ENCODE data around the gene SLC10A7. TPM values are rescaled to one million over a fixed set of nuclear protein-coding genes. Genes with fewer than 3 reads are reported as not detected.

Gene SLC10A7
- total and polyA plus RNA-seq, 2 donors from 2014 or later, result 1.9 to 15.1 TPM

GRCh38 chr4:146236216-146236615 lies 285.5 kb downstream of the SLC10A7 start:
- Histone ChIP-seq H3K9ac (ENCODE audit: low read length in 3 of 3) (no peak overlapping the region), H3K9me3 (ENCODE audit: control insufficient read depth in 2 of 3, insufficient read depth in 1 of 3, low read length in 3 of 3) (peaks cover 0 to 4% (median 0%) of the 10 kb centered on the region in 3 donors), H3K4me1 (ENCODE audit: control insufficient read depth in 2 of 3, insufficient read depth in 2 of 3, low read depth in 1 of 3, low read length in 3 of 3) (no peaks in the 10 kb centered on the region), H3K27ac (ENCODE audit: low read depth in 2 of 2, low read length in 2 of 2) (no peak overlapping the region), H3K36me3 (ENCODE audit: control insufficient read depth in 2 of 3, insufficient read depth in 3 of 3, low read length in 3 of 3) (no peaks in the 10 kb centered on the region), H3K27me3 (ENCODE audit: control insufficient read depth, insufficient read depth, low read length) (no peaks in the 10 kb centered on the region), H3K4me3 (ENCODE audit: low read length in 3 of 3) (no peak overlapping the region)
- DNase-seq, result no peak
- FAIRE-seq, result no peak
- intact Hi-C loops (cut with DNase I), result no loop called here
- TF ChIP-seq CTCF (IDR thresholded peaks at IDR 0.05; ENCODE audit: borderline replicate concordance, extremely low read depth, insufficient read depth), result no peak

DNA sequence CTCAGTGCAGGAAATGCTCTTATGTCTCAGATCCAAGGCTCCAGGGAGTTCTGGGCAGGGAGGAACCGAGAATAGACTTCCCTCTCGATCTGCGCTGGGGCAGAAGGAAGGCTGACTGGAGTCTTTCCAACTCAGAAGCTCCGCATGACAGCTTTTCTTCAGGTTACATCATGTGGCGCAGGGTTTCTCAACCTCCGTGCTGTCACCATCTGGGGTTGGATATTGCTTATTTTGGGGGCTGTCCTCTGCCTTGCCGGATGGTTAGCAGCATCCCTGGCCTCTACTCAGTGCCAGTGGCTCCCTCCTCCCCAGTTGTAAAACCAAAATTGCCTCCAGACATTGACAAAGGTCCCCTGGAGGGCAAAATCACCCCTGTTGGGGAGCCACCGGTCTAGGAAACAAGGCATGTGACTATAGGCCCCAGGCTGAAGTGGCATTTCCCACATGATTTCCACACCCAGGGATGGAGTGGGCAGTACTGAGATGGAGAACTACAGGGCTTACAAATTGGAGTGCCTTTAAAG lies 286.0 kb downstream of the SLC10A7 start:
- H3K27ac ChIP-seq (ENCODE audit: low read depth in 2 of 2, low read length in 2 of 2), result no peak overlapping the region
- no peaks in the 10 kb centered on the region for H3K4me1 ChIP-seq (ENCODE audit: control insufficient read depth in 2 of 3, insufficient read depth in 2 of 3, low read depth in 1 of 3, low read length in 3 of 3)
- no peak overlapping the region for H3K4me3 ChIP-seq (ENCODE audit: low read length in 3 of 3)
- intact Hi-C loops (cut with DNase I), result no loop called here
- H3K9ac ChIP-seq (ENCODE audit: low read length in 3 of 3), result no peak overlapping the region
- TF ChIP-seq CTCF (IDR thresholded peaks at IDR 0.05; ENCODE audit: borderline replicate concordance, extremely low read depth, insufficient read depth), result no peak
- H3K36me3 ChIP-seq (ENCODE audit: control insufficient read depth in 2 of 3, insufficient read depth in 3 of 3, low read length in 3 of 3), result no peaks in the 10 kb centered on the region
- H3K9me3 ChIP-seq (ENCODE audit: control insufficient read depth in 2 of 3, insufficient read depth in 1 of 3, low read length in 3 of 3), result peaks cover 0 to 4% (median 0%) of the 10 kb centered on the region in 3 donors
- no peaks in the 10 kb centered on the region for H3K27me3 ChIP-seq (ENCODE audit: control insufficient read depth, insufficient read depth, low read length)
- DNase-seq (no peak), FAIRE-seq (no peak)

- H3K9ac ChIP-seq (ENCODE audit: low read length in 3 of 3), result no peak overlapping the region
- no peak overlapping the region for H3K4me3 ChIP-seq (ENCODE audit: low read length in 3 of 3)
- H3K27ac ChIP-seq (ENCODE audit: low read depth in 2 of 2, low read length in 2 of 2), result no peak overlapping the region
- TF ChIP-seq CTCF (IDR thresholded peaks at IDR 0.05; ENCODE audit: borderline replicate concordance, extremely low read depth, insufficient read depth), result no peak
- DNase-seq, result no peak
- FAIRE-seq, result no peak
- intact Hi-C loops (cut with DNase I), result no loop called here
- H3K4me1 ChIP-seq (ENCODE audit: control insufficient read depth in 2 of 3, insufficient read depth in 2 of 3, low read depth in 1 of 3, low read length in 3 of 3), result no peaks in the 10 kb centered on the region
- peaks cover 0 to 4% (median 0%) of the 10 kb centered on the region in 3 donors for H3K9me3 ChIP-seq (ENCODE audit: control insufficient read depth in 2 of 3, insufficient read depth in 1 of 3, low read length in 3 of 3)
- no peaks in the 10 kb centered on the region for H3K27me3 ChIP-seq (ENCODE audit: control insufficient read depth, insufficient read depth, low read length)
- no peaks in the 10 kb centered on the region for H3K36me3 ChIP-seq (ENCODE audit: control insufficient read depth in 2 of 3, insufficient read depth in 3 of 3, low read length in 3 of 3)
Observed at GRCh38 chr4:146232131-146232722, 289.5 kb downstream of the SLC10A7 start.
